Spinal cord (tissue), 10 donors: ENCODE measurements around the gene LRRC63. TPM values are rescaled to one million over a fixed set of nuclear protein-coding genes. Genes with fewer than 3 reads are reported as not detected.

Source experiments
- DNase-seq, 6 donors: peaks; one replicate each; pipeline versions ENCODE4 v3.0.0 to v3.0.0-alpha.2; 2013 to 2015; ENCODE audit warnings: low spot score in 6 of 6, low read depth in 4 of 6
- H3K27ac ChIP-seq: one replicate; pipeline ENCODE4 v1.5.1; 2013; ENCODE audit warnings: low read depth, low read length, control low read depth
- H3K27me3 ChIP-seq: one replicate; pipeline ENCODE4 v1.6.1; 2013; ENCODE audit warnings: low read length; ENCODE audit not compliant: control insufficient read depth, insufficient read depth
- H3K36me3 ChIP-seq: one replicate; pipeline ENCODE4 v1.6.1; 2013; ENCODE audit warnings: low read length; ENCODE audit not compliant: control insufficient read depth, insufficient read depth
- H3K4me1 ChIP-seq: one replicate; pipeline ENCODE4 v1.6.1; 2013; ENCODE audit warnings: low read length; ENCODE audit not compliant: control insufficient read depth, insufficient read depth
- H3K4me3 ChIP-seq: one replicate; pipeline ENCODE4 v1.5.1; 2013; ENCODE audit warnings: low read depth, low read length, control low read depth
- H3K9me3 ChIP-seq: one replicate; pipeline ENCODE4 v1.6.1; 2013; ENCODE audit warnings: low read length; ENCODE audit not compliant: control insufficient read depth, insufficient read depth
- WGBS: methylation state at CpG from one replicate; pipeline ENCODE4 v1.1.5; 2013; ENCODE audit warnings: missing lambda C conversion rate; ENCODE audit not compliant: insufficient coverage; 5-methylcytosine and 5-hydroxymethylcytosine counted together
- polyA plus RNA-seq, 2 donors: library from polyadenylated mRNA; unstranded; fragments of 120-200 nt; gene quantifications; one replicate each; pipeline ENCODE4 v1.2.1, GENCODE V29; 2013; ENCODE audit not compliant: insufficient read length in 2 of 2
- total RNA-seq, 2 donors: library from RNA; depleted of rRNA in 1 of 2; stranded (reverse); fragments of 120-200 nt in 1 of 2; fragments of >200 nt in 1 of 2; gene quantifications; one replicate each; pipeline versions ENCODE4 v1.2.3 to v1.2.4, GENCODE V29; 2013 to 2014
- donor health status: healthy.

LRRC63 gene
- total and polyA plus RNA-seq, 4 donors = 0.61 to 0.79 (median 0.76) TPM

GRCh38 chr13:46170268-46170667 lies 41.5 kb upstream of the LRRC63 start:
- Histone ChIP-seq H3K4me1 (no peaks in the 10 kb centered on the region), H3K36me3 (no peaks in the 10 kb centered on the region), H3K27ac (no peak overlapping the region), H3K27me3 (no peaks in the 10 kb centered on the region), H3K4me3 (no peak overlapping the region), H3K9me3 (no peaks in the 10 kb centered on the region)
- peak in 2 of 6 donors; percentile 53 to 56 for DNase-seq
- 69% methylated on average over 5 of the region's 7 CpGs for WGBS

GRCh38 chr13:46170687-46171086 lies 41.0 kb upstream of the LRRC63 start:
- H3K9me3 ChIP-seq = no peaks in the 10 kb centered on the region
- H3K27ac ChIP-seq = no peak overlapping the region
- 30% methylated on average over 2 of the region's 3 CpGs for WGBS
- no peak for DNase-seq
- H3K4me1 ChIP-seq = no peaks in the 10 kb centered on the region
- no peaks in the 10 kb centered on the region for H3K27me3 ChIP-seq
- no peaks in the 10 kb centered on the region for H3K36me3 ChIP-seq
- H3K4me3 ChIP-seq = no peak overlapping the region

GRCh38 chr13:46171217-46171616 lies 40.5 kb upstream of the LRRC63 start:
- H3K27ac ChIP-seq = no peak overlapping the region
- H3K4me3 ChIP-seq = no peak overlapping the region

GRCh38 chr13:46171739-46172138 lies 40.0 kb upstream of the LRRC63 start:
- Histone ChIP-seq H3K27ac (no peak overlapping the region), H3K9me3 (no peaks in the 10 kb centered on the region), H3K27me3 (no peaks in the 10 kb centered on the region), H3K36me3 (no peaks in the 10 kb centered on the region), H3K4me1 (no peaks in the 10 kb centered on the region), H3K4me3 (no peak overlapping the region)
- 96% methylated on average over 7 of the region's 7 CpGs for WGBS
- no peak for DNase-seq

More at GRCh38 chr13:46171217-46171616, 40.5 kb upstream of the LRRC63 start:
- H3K4me1 ChIP-seq = no peaks in the 10 kb centered on the region
- H3K36me3 ChIP-seq = no peaks in the 10 kb centered on the region
- H3K9me3 ChIP-seq = no peaks in the 10 kb centered on the region
- no peaks in the 10 kb centered on the region for H3K27me3 ChIP-seq
- no peak for DNase-seq
- 69% methylated on average over 2 of the region's 4 CpGs for WGBS

- 89% methylated on average over 3 of the region's 6 CpGs for WGBS
- H3K27ac ChIP-seq = no peak overlapping the region
- H3K36me3 ChIP-seq = no peaks in the 10 kb centered on the region
- no peaks in the 10 kb centered on the region for H3K9me3 ChIP-seq
- no peaks in the 10 kb centered on the region for H3K4me1 ChIP-seq
- DNase-seq = no peak
- H3K4me3 ChIP-seq = no peak overlapping the region
- no peaks in the 10 kb centered on the region for H3K27me3 ChIP-seq
These were observed 39.2 kb upstream of the LRRC63 start for GRCh38 chr13:46172531-46172991.

GRCh38 chr13:46173656-46174055 lies 38.1 kb upstream of the LRRC63 start:
- no peaks in the 10 kb centered on the region for H3K4me1 ChIP-seq
- no peak overlapping the region for H3K27ac ChIP-seq
- WGBS = no CpG with 5 or more reads among the region's 2 CpGs
- no peaks in the 10 kb centered on the region for H3K36me3 ChIP-seq
- H3K9me3 ChIP-seq = no peaks in the 10 kb centered on the region
- no peak overlapping the region for H3K4me3 ChIP-seq
- H3K27me3 ChIP-seq = no peaks in the 10 kb centered on the region
- DNase-seq = no peak

GRCh38 chr13:46176756-46177155 lies 35.0 kb upstream of the LRRC63 start:
- H3K36me3 ChIP-seq = no peaks in the 10 kb centered on the region
- H3K4me3 ChIP-seq = no peak overlapping the region
- no peak overlapping the region for H3K27ac ChIP-seq
- no peaks in the 10 kb centered on the region for H3K4me1 ChIP-seq
- no peaks in the 10 kb centered on the region for H3K9me3 ChIP-seq
- no peaks in the 10 kb centered on the region for H3K27me3 ChIP-seq
- WGBS = 100% methylated on average over 1 of the region's 3 CpGs
- peak in 2 of 6 donors; percentile 15 to 46 for DNase-seq

GRCh38 chr13:46178143-46178542 lies 33.6 kb upstream of the LRRC63 start:
- no peaks in the 10 kb centered on the region for H3K4me1 ChIP-seq
- no peak overlapping the region for H3K27ac ChIP-seq
- H3K4me3 ChIP-seq = no peak overlapping the region
- no peak for DNase-seq
- 100% methylated on average over 1 of the region's 5 CpGs for WGBS
- H3K27me3 ChIP-seq = no peaks in the 10 kb centered on the region
- no peaks in the 10 kb centered on the region for H3K36me3 ChIP-seq
- no peaks in the 10 kb centered on the region for H3K9me3 ChIP-seq

GRCh38 chr13:46178821-46179220 lies 32.9 kb upstream of the LRRC63 start:
- Histone ChIP-seq H3K27ac (no peak overlapping the region), H3K4me3 (no peak overlapping the region)
- DNase-seq = no peak

GRCh38 chr13:46179491-46179908 lies 32.2 kb upstream of the LRRC63 start:
- H3K4me1 ChIP-seq = no peaks in the 10 kb centered on the region
- 88% methylated on average over 1 of the region's 3 CpGs for WGBS
- no peaks in the 10 kb centered on the region for H3K36me3 ChIP-seq
- no peak overlapping the region for H3K4me3 ChIP-seq
- no peak for DNase-seq
- no peaks in the 10 kb centered on the region for H3K27me3 ChIP-seq
- no peaks in the 10 kb centered on the region for H3K9me3 ChIP-seq
- no peak overlapping the region for H3K27ac ChIP-seq

More at GRCh38 chr13:46178821-46179220, 32.9 kb upstream of the LRRC63 start:
- H3K36me3 ChIP-seq = no peaks in the 10 kb centered on the region
- H3K4me1 ChIP-seq = no peaks in the 10 kb centered on the region
- no peaks in the 10 kb centered on the region for H3K27me3 ChIP-seq
- no peaks in the 10 kb centered on the region for H3K9me3 ChIP-seq
